Motor neuron (in vitro differentiated cells): ENCODE results near the gene INCA1. TPM values are rescaled to one million over a fixed set of nuclear protein-coding genes. Genes with fewer than 3 reads are reported as not detected.

ENCODE experiments used
- ATAC-seq, 8 experiments: fragments of 200-7000 bp; cut with Tn5 transposase; replicated peaks in 6 of 8; 2 replicates each; pipeline ENCODE4 v1.8.0; 2021; ENCODE audit warnings: mild to moderate bottlenecking in 8 of 8, moderate library complexity in 8 of 8
- H3K27ac ChIP-seq, 2 donors: fragments of 250-450 bp; sonication (Bioruptor Pico); 2 replicates each; pipeline ENCODE4 v1.9.0; 2021; ENCODE audit warnings: antibody characterized with exemption in 2 of 2, mild to moderate bottlenecking in 2 of 2, moderate library complexity in 1 of 2
- H3K4me1 ChIP-seq, 2 donors: fragments of 250-450 bp; sonication (Bioruptor Pico); replicated peaks in 1 of 2; 2 replicates each; pipeline ENCODE4 v1.6.1; 2021; ENCODE audit warnings: antibody characterized with exemption in 2 of 2, mild to moderate bottlenecking in 2 of 2, moderate library complexity in 1 of 2
- H3K4me3 ChIP-seq, 5 donors: fragments of 250-450 bp; sonication (Bioruptor Pico); 2 replicates each; pipeline ENCODE4 v1.9.0; 2021; ENCODE audit warnings: antibody characterized with exemption in 5 of 5, mild to moderate bottlenecking in 5 of 5, moderate library complexity in 4 of 5
- WGBS, 10 experiments: fragments of 450-650 bp; shearing (Covaris generic); methylation state at CpG; one replicate each; pipeline ENCODE4 v1.0.0; 2022; 5-methylcytosine and 5-hydroxymethylcytosine counted together
- in situ Hi-C, 9 experiments: fragments of 400-800 bp; cut with MboI; loops; one replicate each; pipeline ENCODE4 v1.15.0; 2021; ENCODE audit warnings: low sequenced_read_pairs in 9 of 9, low pct_unique_long_range_greater_than_20kb in 2 of 9; ENCODE audit not compliant: unreplicated experiment in 9 of 9
- total RNA-seq, 8 experiments: library from RNA; unstranded; fragments of 300-600 nt; gene quantifications; 2 replicates each; pipeline versions ENCODE4 v1.2.3 to v1.2.4, GENCODE V29; 2022

The INCA1 gene
- total RNA-seq, 8 experiments from 2014 or later, result 0.54 to 2.4 (median 0.78) TPM

GRCh38 chr17:4940555-4941318 lies 56.6 kb downstream of the INCA1 start:
- peaks cover 16 to 19% of the 10 kb centered on the region in 2 donors for H3K4me1 ChIP-seq
- WGBS, 10 experiments, result 0 to 7% (median 3%) methylated on average over 4 to 15 of the region's 29 CpGs; no CpG with 5 or more reads in 2 of the 10 experiments
- H3K4me3 ChIP-seq, result peak overlapping the region; percentile 53 to 85 (median 61)
- peak; percentile 51 to 76 (median 66) for ATAC-seq
- in situ Hi-C loops, result no loop called here
- peak overlapping the region; percentile 96 to 99 for H3K27ac ChIP-seq

- peak; percentile 77 to 92 (median 88) for ATAC-seq
- Histone ChIP-seq H3K27ac (peak within 1 kb of the TSS; percentile 96 to 99), H3K4me1 (peaks cover 14 to 16% of the 10 kb centered on the region in 2 donors), H3K4me3 (peak within 1 kb of the TSS; percentile 53 to 85 (median 61))
- WGBS, 10 experiments, result 0 to 10% (median 0%) methylated on average over 1 to 48 of the region's 72 CpGs; no CpG with 5 or more reads in 1 of the 10 experiments
- in situ Hi-C loops, result no loop called here
These were observed 57.3 kb downstream of the INCA1 start, which contains the start of the genes RNF167 and SLC25A11 for GRCh38 chr17:4939796-4940554. RNF167 (plus strand) TSS chr17:4940268; CDS start chr17:4940910, 642 bp downstream. SLC25A11 (minus strand) TSS chr17:4940046; CDS start chr17:4939910, 136 bp downstream.

DNA sequence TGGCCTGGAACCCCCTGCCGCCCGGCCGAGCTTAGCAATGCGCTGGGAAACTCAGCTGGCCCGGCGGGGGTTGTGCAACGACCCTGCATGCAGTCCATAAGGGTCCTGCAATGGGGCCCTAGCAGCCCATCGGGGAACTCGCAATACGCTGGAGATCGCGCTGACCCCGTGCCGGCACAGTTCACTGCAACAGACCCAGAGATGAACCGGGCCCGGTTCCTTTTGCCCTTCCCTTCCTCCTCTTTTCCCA lies 57.9 kb downstream of the INCA1 start:
- in situ Hi-C loops, result no loop called here

GRCh38 chr17:4938688-4939545 lies 58.4 kb downstream of the INCA1 start:
- peak overlapping the region; percentile 53 to 85 (median 61) for H3K4me3 ChIP-seq
- H3K27ac ChIP-seq, result peak overlapping the region; percentile 96 to 99
- peak in 1 of 8 experiments; percentile 0 for ATAC-seq
- H3K4me1 ChIP-seq, result peaks cover 14 to 16% of the 10 kb centered on the region in 2 donors
- 5 to 80% (median 40%) methylated on average over 1 to 9 of the region's 19 CpGs; no CpG with 5 or more reads in 2 of the 10 experiments for WGBS, 10 experiments
- in situ Hi-C loops, result no loop called here

More for the DNA sequence above, 57.9 kb downstream of the INCA1 start:
- no CpG with 5 or more reads among the region's 16 CpGs for WGBS, 10 experiments
- Histone ChIP-seq H3K4me1 (peaks cover 14 to 16% of the 10 kb centered on the region in 2 donors), H3K4me3 (peak overlapping the region; percentile 53 to 85 (median 61)), H3K27ac (peak overlapping the region; percentile 96 to 99)
- peak in 3 of 8 experiments; percentile 4 to 16 (median 12) for ATAC-seq

Other genes with a start within 250 kb of the INCA1 start
- not detected for gene TM4SF5, start 225.6 kb downstream of the INCA1 start, total RNA-seq
- gene VMO1, start 211.2 kb downstream of the INCA1 start, total RNA-seq, result 1 to 10 TPM in 4 of 8 experiments, under 1 TPM in 2, not detected in 2; 0.27 to 4.3 (median 1.5) TPM
- under 1 TPM in 3 of 8 experiments, not detected in 5; 0.27 to 0.71 (median 0.65) TPM for gene GLTPD2, start 208.6 kb downstream of the INCA1 start, total RNA-seq
- 100 to 1,000 TPM; 112 to 215 (median 160) TPM for gene PSMB6, start 201.4 kb downstream of the INCA1 start, total RNA-seq
- 10 to 100 TPM in 4 of 8 experiments, 1 to 10 TPM in 4; 4.3 to 28.6 (median 11.4) TPM for gene PLD2, start 190.4 kb downstream of the INCA1 start, total RNA-seq
- gene MINK1, start 164.2 kb downstream of the INCA1 start, total RNA-seq, result 10 to 100 TPM; 15.1 to 44.9 (median 22.2) TPM
- gene C17orf107, start 98.0 kb downstream of the INCA1 start, total RNA-seq, result 10 to 100 TPM in 2 of 8 experiments, 1 to 10 TPM in 5, under 1 TPM in 1; 0.36 to 21.3 (median 3.4) TPM
- gene CHRNE, start 94.4 kb downstream of the INCA1 start, total RNA-seq, result 1 to 10 TPM in 3 of 8 experiments, under 1 TPM in 5; 0.21 to 2.3 (median 0.57) TPM
- 1 to 10 TPM in 4 of 8 experiments, under 1 TPM in 4; 0.58 to 3.5 (median 0.94) TPM for gene GP1BA, start 65.2 kb downstream of the INCA1 start, total RNA-seq
- 100 to 1,000 TPM in 1 of 8 experiments, 10 to 100 TPM in 7; 36.1 to 100 (median 51.0) TPM for gene SLC25A11, start 57.5 kb downstream of the INCA1 start, total RNA-seq
- gene RNF167, start 57.3 kb downstream of the INCA1 start, total RNA-seq, result 100 to 1,000 TPM in 3 of 8 experiments, 10 to 100 TPM in 5; 74.1 to 109 (median 89.5) TPM
- 100 to 1,000 TPM; 143 to 541 (median 257) TPM for gene PFN1, start 49.0 kb downstream of the INCA1 start, total RNA-seq
- 10 to 100 TPM in 6 of 8 experiments, 1 to 10 TPM in 2; 5.4 to 36.5 (median 14.9) TPM for gene ENO3, start 46.4 kb downstream of the INCA1 start, total RNA-seq
- 100 to 1,000 TPM in 1 of 8 experiments, 10 to 100 TPM in 7; 62.9 to 128 (median 87.9) TPM for gene SPAG7, start 29.7 kb downstream of the INCA1 start, total RNA-seq
- gene CAMTA2, start 9.8 kb downstream of the INCA1 start, total RNA-seq, result 10 to 100 TPM in 4 of 8 experiments, 1 to 10 TPM in 4; 6.2 to 36.9 (median 10.6) TPM
- gene KIF1C, start 428 bp upstream of the INCA1 start, total RNA-seq, result 10 to 100 TPM in 4 of 8 experiments, 1 to 10 TPM in 4; 3.9 to 76.4 (median 16.4) TPM
- 1 to 10 TPM in 1 of 8 experiments, under 1 TPM in 7; 0.05 to 1.6 (median 0.38) TPM for gene SLC52A1, start 37.9 kb upstream of the INCA1 start, total RNA-seq
- 1 to 10 TPM in 5 of 8 experiments, under 1 TPM in 3; 0.22 to 8.5 (median 1.6) TPM for gene ZFP3, start 80.9 kb upstream of the INCA1 start, total RNA-seq
- 10 to 100 TPM in 7 of 8 experiments, 1 to 10 TPM in 1; 6.0 to 22.3 (median 16.1) TPM for gene ZNF232, start 114.4 kb upstream of the INCA1 start, total RNA-seq
- gene USP6, start 118.5 kb upstream of the INCA1 start, total RNA-seq, result under 1 TPM; 0.17 to 1.00 (median 0.47) TPM
- gene ZNF594, start 194.3 kb upstream of the INCA1 start, total RNA-seq, result 10 to 100 TPM in 7 of 8 experiments, 1 to 10 TPM in 1; 9.5 to 18.9 (median 14.0) TPM
- 1 to 10 TPM in 1 of 8 experiments, under 1 TPM in 6, not detected in 1; 0.21 to 1.2 (median 0.43) TPM for gene SCIMP, start 237.3 kb upstream of the INCA1 start, total RNA-seq